ENCODE measurements around the gene OR2A14. TPM values are rescaled to one million over a fixed set of nuclear protein-coding genes. Genes with fewer than 3 reads are reported as not detected.

OR2A14 gene, protein sequence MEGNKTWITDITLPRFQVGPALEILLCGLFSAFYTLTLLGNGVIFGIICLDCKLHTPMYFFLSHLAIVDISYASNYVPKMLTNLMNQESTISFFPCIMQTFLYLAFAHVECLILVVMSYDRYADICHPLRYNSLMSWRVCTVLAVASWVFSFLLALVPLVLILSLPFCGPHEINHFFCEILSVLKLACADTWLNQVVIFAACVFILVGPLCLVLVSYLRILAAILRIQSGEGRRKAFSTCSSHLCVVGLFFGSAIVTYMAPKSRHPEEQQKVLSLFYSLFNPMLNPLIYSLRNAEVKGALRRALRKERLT
- polyA plus RNA-seq (not detected in 2 replicates), polyA minus RNA-seq (not detected in 2 replicates)

DNA sequence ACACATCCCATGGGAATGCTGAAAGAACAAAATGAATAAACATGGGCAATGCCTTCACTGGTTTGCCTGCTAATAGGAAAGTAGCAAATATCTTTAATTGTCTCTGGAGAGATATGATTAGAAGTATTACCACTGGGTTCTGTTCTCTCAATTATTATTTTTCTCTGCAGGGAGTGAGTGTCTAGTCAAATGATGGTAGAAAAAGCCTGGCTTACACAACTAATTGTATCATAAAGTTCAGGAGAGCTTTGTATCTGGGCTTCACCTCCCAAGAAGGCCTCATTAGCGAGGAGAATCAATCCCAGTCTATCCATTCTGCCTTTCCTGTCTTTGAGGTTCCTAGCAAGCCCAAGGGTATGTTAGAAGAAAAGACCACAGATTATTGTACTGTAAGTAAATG is at the start of gene OR2A14:
Gene OR2A14 (plus strand): TSS at position 301 of the 400 bp plus-strand sequence. CDS start 5,937 bp downstream, outside the sequence.
- Histone ChIP-seq H3K9ac (ENCODE audit: low read length) (no peak within 1 kb of the TSS), H3K36me3 (ENCODE audit: insufficient read depth, low read length) (no peaks in the 10 kb centered on the region), H3K27ac (ENCODE audit: low read length) (no peak within 1 kb of the TSS), H2AFZ (ENCODE audit: low read depth, low read length) (no peak within 1 kb of the TSS), H3K9me2 (ENCODE audit: insufficient read depth, low read length) (no peaks in the 10 kb centered on the region), H3K9me3 (ENCODE audit: low read length) (no peaks in the 10 kb centered on the region), H3F3A (ENCODE audit: insufficient read depth, low read length, poor library complexity, severe bottlenecking) (no peaks in the 10 kb centered on the region), H3K4me2 (ENCODE audit: low read length) (no peak within 1 kb of the TSS), H3K4me3 (ENCODE audit: low read length) (no peak within 1 kb of the TSS), H4K20me1 (ENCODE audit: insufficient read depth) (no peaks in the 10 kb centered on the region), H3K79me2 (replicated peaks; ENCODE audit: insufficient read depth, low read length) (no peaks in the 10 kb centered on the region), H3K27me3 (ENCODE audit: insufficient read depth, low read depth, low read length) (no peaks in the 10 kb centered on the region)
- TF ChIP-seq POLR2AphosphoS5 (IDR thresholded peaks at IDR 0.05) = no peak

DNA sequence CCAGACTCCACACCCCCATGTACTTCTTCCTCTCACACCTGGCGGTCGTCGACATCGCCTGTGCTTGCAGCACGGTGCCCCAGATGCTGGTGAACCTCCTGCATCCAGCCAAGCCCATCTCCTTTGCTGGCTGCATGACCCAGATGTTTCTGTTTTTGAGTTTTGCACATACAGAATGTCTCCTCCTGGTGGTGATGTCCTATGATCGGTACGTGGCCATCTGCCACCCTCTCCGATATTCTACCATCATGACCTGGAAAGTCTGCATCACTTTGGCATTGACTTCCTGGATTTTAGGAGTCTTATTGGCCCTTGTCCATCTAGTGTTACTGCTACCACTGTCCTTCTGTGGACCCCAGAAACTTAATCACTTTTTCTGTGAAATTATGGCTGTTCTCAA is 48.6 kb upstream of the OR2A14 start:
- Histone ChIP-seq H3F3A (ENCODE audit: insufficient read depth, low read length, poor library complexity, severe bottlenecking) (no peaks in the 10 kb centered on the region), H2AFZ (ENCODE audit: low read depth, low read length) (no peak overlapping the region), H3K9me3 (ENCODE audit: low read length) (no peaks in the 10 kb centered on the region), H3K36me3 (ENCODE audit: insufficient read depth, low read length) (no peaks in the 10 kb centered on the region), H3K9ac (ENCODE audit: low read length) (no peak overlapping the region), H3K4me3 (ENCODE audit: low read length) (no peak overlapping the region), H3K4me2 (ENCODE audit: low read length) (no peak overlapping the region), H3K9me2 (ENCODE audit: insufficient read depth, low read length) (no peaks in the 10 kb centered on the region), H3K79me2 (replicated peaks; ENCODE audit: insufficient read depth, low read length) (no peaks in the 10 kb centered on the region), H3K27ac (ENCODE audit: low read length) (no peak overlapping the region), H4K20me1 (ENCODE audit: insufficient read depth) (no peaks in the 10 kb centered on the region), H3K27me3 (ENCODE audit: insufficient read depth, low read depth, low read length) (no peaks in the 10 kb centered on the region)
- no peak for TF ChIP-seq MXI1 (conservative IDR thresholded peaks at IDR 0.05; ENCODE audit: poor library complexity, severe bottlenecking)

DNA sequence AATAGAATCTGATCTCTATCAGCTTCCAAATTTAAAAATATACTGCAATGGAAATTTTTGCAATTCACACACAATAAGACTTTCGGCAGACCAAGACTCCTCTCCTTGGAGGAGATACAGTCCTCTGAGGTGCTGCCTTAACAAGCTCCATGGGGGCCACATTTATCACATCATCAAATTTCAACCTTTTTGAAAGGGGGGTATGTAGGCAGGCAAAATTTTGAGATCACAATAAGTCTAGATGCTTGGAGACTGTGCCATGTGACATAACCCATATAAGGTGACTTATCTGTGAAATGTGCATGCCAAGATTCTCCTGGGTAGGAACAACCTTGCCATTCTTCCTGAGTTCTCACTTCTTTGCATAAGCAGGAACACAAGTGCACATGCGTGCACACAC is 37.0 kb upstream of the OR2A14 start, which contains the start of gene OR2A12:
Gene OR2A12 (plus strand): TSS at position 301 of the 400 bp plus-strand sequence. CDS start 8,830 bp downstream, outside the sequence.
- H3K79me2 ChIP-seq (replicated peaks; ENCODE audit: insufficient read depth, low read length) = no peaks in the 10 kb centered on the region
- H3K4me3 ChIP-seq (ENCODE audit: low read length) = no peak within 1 kb of the TSS
- no peaks in the 10 kb centered on the region for H3K9me2 ChIP-seq (ENCODE audit: insufficient read depth, low read length)
- no peak within 1 kb of the TSS for H3K4me2 ChIP-seq (ENCODE audit: low read length)
- TF ChIP-seq SMC3 (conservative IDR thresholded peaks at IDR 0.05; ENCODE audit: poor library complexity) (no peak), EZH2 (IDR thresholded peaks at IDR 0.05; ENCODE audit: borderline replicate concordance, insufficient read depth, low read length, poor library complexity, severe bottlenecking) (no peak), RAD21 (conservative IDR thresholded peaks at IDR 0.05) (no peak), MXI1 (conservative IDR thresholded peaks at IDR 0.05; ENCODE audit: poor library complexity, severe bottlenecking) (no peak), POLR2AphosphoS5 (IDR thresholded peaks at IDR 0.05) (no peak), TAF1 (IDR thresholded peaks at IDR 0.05; ENCODE audit: low read depth) (no peak)
- H3K36me3 ChIP-seq (ENCODE audit: insufficient read depth, low read length) = no peaks in the 10 kb centered on the region
- H3K27me3 ChIP-seq (ENCODE audit: insufficient read depth, low read depth, low read length) = no peaks in the 10 kb centered on the region
- H3K27ac ChIP-seq (ENCODE audit: low read length) = no peak within 1 kb of the TSS
- no peaks in the 10 kb centered on the region for H3F3A ChIP-seq (ENCODE audit: insufficient read depth, low read length, poor library complexity, severe bottlenecking)
- H3K9me3 ChIP-seq (ENCODE audit: low read length) = no peaks in the 10 kb centered on the region
- no peak within 1 kb of the TSS for H3K9ac ChIP-seq (ENCODE audit: low read length)
- H4K20me1 ChIP-seq (ENCODE audit: insufficient read depth) = no peaks in the 10 kb centered on the region
- H2AFZ ChIP-seq (ENCODE audit: low read depth, low read length) = no peak within 1 kb of the TSS

DNA sequence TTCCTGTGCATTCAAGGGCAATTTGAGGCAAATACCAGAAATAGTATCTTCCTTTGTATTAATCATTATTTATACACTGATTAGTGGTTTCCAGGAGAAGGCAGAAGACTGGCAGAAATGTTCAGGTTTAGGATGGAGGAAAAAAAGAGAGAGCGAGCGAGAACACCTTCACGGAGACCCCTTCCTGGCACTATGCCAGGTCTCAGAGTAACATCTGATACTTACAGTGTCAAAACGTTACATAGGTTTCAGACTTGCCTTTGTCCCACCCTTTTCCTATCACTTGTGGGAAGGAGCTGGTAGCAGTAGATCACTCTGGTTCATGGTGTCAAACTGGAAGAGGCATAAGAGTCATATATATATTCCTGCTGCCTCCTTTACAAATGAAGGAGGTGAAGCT is 36.2 kb upstream of the OR2A14 start:
- no peak overlapping the region for H3K9ac ChIP-seq (ENCODE audit: low read length)
- no peaks in the 10 kb centered on the region for H3K9me2 ChIP-seq (ENCODE audit: insufficient read depth, low read length)
- no peak overlapping the region for H3K4me3 ChIP-seq (ENCODE audit: low read length)
- no peaks in the 10 kb centered on the region for H3K9me3 ChIP-seq (ENCODE audit: low read length)
- no peaks in the 10 kb centered on the region for H3K79me2 ChIP-seq (replicated peaks; ENCODE audit: insufficient read depth, low read length)
- no peak overlapping the region for H2AFZ ChIP-seq (ENCODE audit: low read depth, low read length)
- no peak for TF ChIP-seq EP300 (conservative IDR thresholded peaks at IDR 0.05; ENCODE audit: poor library complexity, severe bottlenecking)
- no peak for TF ChIP-seq RAD21 (conservative IDR thresholded peaks at IDR 0.05)
- no peak for TF ChIP-seq MXI1 (conservative IDR thresholded peaks at IDR 0.05; ENCODE audit: poor library complexity, severe bottlenecking)
- TF ChIP-seq TAF1 (IDR thresholded peaks at IDR 0.05; ENCODE audit: low read depth) = no peak
- TF ChIP-seq POLR2AphosphoS5 (IDR thresholded peaks at IDR 0.05) = no peak
- TF ChIP-seq, protein P1, sequence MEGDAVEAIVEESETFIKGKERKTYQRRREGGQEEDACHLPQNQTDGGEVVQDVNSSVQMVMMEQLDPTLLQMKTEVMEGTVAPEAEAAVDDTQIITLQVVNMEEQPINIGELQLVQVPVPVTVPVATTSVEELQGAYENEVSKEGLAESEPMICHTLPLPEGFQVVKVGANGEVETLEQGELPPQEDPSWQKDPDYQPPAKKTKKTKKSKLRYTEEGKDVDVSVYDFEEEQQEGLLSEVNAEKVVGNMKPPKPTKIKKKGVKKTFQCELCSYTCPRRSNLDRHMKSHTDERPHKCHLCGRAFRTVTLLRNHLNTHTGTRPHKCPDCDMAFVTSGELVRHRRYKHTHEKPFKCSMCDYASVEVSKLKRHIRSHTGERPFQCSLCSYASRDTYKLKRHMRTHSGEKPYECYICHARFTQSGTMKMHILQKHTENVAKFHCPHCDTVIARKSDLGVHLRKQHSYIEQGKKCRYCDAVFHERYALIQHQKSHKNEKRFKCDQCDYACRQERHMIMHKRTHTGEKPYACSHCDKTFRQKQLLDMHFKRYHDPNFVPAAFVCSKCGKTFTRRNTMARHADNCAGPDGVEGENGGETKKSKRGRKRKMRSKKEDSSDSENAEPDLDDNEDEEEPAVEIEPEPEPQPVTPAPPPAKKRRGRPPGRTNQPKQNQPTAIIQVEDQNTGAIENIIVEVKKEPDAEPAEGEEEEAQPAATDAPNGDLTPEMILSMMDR (IDR thresholded peaks at IDR 0.05; ENCODE audit: poor library complexity, severe bottlenecking) = no peak
- no peak for TF ChIP-seq SMC3 (conservative IDR thresholded peaks at IDR 0.05; ENCODE audit: poor library complexity)
- TF ChIP-seq EZH2 (IDR thresholded peaks at IDR 0.05; ENCODE audit: borderline replicate concordance, insufficient read depth, low read length, poor library complexity, severe bottlenecking) = no peak
- TF ChIP-seq, protein P2, sequence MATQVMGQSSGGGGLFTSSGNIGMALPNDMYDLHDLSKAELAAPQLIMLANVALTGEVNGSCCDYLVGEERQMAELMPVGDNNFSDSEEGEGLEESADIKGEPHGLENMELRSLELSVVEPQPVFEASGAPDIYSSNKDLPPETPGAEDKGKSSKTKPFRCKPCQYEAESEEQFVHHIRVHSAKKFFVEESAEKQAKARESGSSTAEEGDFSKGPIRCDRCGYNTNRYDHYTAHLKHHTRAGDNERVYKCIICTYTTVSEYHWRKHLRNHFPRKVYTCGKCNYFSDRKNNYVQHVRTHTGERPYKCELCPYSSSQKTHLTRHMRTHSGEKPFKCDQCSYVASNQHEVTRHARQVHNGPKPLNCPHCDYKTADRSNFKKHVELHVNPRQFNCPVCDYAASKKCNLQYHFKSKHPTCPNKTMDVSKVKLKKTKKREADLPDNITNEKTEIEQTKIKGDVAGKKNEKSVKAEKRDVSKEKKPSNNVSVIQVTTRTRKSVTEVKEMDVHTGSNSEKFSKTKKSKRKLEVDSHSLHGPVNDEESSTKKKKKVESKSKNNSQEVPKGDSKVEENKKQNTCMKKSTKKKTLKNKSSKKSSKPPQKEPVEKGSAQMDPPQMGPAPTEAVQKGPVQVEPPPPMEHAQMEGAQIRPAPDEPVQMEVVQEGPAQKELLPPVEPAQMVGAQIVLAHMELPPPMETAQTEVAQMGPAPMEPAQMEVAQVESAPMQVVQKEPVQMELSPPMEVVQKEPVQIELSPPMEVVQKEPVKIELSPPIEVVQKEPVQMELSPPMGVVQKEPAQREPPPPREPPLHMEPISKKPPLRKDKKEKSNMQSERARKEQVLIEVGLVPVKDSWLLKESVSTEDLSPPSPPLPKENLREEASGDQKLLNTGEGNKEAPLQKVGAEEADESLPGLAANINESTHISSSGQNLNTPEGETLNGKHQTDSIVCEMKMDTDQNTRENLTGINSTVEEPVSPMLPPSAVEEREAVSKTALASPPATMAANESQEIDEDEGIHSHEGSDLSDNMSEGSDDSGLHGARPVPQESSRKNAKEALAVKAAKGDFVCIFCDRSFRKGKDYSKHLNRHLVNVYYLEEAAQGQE (IDR thresholded peaks at IDR 0.05; ENCODE audit: borderline replicate concordance) = no peak
- no peak overlapping the region for H3K27ac ChIP-seq (ENCODE audit: low read length)
- no peaks in the 10 kb centered on the region for H3K36me3 ChIP-seq (ENCODE audit: insufficient read depth, low read length)
- H3F3A ChIP-seq (ENCODE audit: insufficient read depth, low read length, poor library complexity, severe bottlenecking) = no peaks in the 10 kb centered on the region
- H3K4me2 ChIP-seq (ENCODE audit: low read length) = no peak overlapping the region
- H3K27me3 ChIP-seq (ENCODE audit: insufficient read depth, low read depth, low read length) = no peaks in the 10 kb centered on the region
- H4K20me1 ChIP-seq (ENCODE audit: insufficient read depth) = no peaks in the 10 kb centered on the region
